Hepatocyte (in vitro differentiated cells): Measurements from ENCODE around the gene ZCCHC24.

Experiments
- EZH2 ChIP-seq: fragments of 200-600 bp; sonication (generic); IDR thresholded peaks from 2 replicates; pipeline ENCODE4 v1.6.1; 2016; ENCODE audit warnings: antibody characterized with exemption, mild to moderate bottlenecking, borderline replicate concordance
- EZH2phosphoT487 ChIP-seq: fragments of 200-600 bp; sonication (generic); IDR thresholded peaks from one replicate; pipeline ENCODE4 v1.6.1; 2018; ENCODE audit warnings: antibody characterized with exemption, mild to moderate bottlenecking, low read depth, moderate library complexity; ENCODE audit not compliant: unreplicated experiment, severe bottlenecking
- TF ChIP-seq, protein P1 (sequence below): fragments of 200-600 bp; sonication (generic); IDR thresholded peaks from 2 replicates; pipeline ENCODE4 v1.5.1; 2016; ENCODE audit warnings: antibody characterized with exemption, mild to moderate bottlenecking; ENCODE audit not compliant: poor library complexity

DNA sequence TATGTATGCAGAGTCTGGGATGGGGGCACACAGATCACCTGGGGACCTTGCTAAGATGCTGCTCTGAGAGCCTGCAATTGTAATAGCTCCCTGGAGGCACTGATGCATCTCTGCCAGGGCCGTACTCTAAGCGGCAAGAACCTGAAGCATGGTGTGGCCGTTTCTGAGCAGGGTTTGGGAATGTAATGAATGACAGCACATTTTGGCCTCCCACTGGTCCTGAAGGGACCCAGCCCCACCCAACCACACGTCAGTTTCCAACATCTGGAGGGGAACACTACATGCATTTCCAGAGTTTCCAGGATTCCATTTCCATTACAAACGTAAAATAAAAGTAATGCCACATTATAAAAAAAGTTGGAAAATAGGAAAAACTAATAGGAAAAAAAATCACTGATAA is 14.0 kb downstream of the ZCCHC24 start:
- TF ChIP-seq, protein P1, sequence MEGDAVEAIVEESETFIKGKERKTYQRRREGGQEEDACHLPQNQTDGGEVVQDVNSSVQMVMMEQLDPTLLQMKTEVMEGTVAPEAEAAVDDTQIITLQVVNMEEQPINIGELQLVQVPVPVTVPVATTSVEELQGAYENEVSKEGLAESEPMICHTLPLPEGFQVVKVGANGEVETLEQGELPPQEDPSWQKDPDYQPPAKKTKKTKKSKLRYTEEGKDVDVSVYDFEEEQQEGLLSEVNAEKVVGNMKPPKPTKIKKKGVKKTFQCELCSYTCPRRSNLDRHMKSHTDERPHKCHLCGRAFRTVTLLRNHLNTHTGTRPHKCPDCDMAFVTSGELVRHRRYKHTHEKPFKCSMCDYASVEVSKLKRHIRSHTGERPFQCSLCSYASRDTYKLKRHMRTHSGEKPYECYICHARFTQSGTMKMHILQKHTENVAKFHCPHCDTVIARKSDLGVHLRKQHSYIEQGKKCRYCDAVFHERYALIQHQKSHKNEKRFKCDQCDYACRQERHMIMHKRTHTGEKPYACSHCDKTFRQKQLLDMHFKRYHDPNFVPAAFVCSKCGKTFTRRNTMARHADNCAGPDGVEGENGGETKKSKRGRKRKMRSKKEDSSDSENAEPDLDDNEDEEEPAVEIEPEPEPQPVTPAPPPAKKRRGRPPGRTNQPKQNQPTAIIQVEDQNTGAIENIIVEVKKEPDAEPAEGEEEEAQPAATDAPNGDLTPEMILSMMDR, result no peak
- TF ChIP-seq EZH2 (no peak), EZH2phosphoT487 (no peak)
